ENCODE measurements around the gene POLG.

POLG gene

DNA sequence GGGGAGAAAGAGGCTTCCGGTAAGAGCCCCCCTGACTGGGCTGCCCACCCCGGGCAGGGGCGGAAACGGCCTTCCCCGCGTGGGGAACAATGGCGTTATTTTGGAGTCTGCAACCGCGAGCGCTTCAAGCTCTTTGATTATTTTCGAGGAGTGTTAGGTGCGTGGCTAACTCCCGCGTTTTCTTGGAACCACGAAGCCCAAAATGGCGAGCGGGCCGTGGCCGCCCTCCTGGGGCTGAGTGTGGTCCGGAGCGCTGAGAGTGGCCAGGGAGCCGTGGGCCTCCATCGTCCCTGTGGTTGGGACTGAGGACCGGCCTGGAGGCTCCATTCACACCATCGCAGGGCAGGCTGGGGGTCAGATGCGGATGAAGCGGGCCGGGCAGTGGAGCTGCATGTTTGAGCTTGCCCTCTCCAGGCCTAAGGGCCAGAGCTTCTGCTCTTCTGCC lies 44.6 kb upstream of the POLG start:
- TF ChIP-seq, protein P1, sequence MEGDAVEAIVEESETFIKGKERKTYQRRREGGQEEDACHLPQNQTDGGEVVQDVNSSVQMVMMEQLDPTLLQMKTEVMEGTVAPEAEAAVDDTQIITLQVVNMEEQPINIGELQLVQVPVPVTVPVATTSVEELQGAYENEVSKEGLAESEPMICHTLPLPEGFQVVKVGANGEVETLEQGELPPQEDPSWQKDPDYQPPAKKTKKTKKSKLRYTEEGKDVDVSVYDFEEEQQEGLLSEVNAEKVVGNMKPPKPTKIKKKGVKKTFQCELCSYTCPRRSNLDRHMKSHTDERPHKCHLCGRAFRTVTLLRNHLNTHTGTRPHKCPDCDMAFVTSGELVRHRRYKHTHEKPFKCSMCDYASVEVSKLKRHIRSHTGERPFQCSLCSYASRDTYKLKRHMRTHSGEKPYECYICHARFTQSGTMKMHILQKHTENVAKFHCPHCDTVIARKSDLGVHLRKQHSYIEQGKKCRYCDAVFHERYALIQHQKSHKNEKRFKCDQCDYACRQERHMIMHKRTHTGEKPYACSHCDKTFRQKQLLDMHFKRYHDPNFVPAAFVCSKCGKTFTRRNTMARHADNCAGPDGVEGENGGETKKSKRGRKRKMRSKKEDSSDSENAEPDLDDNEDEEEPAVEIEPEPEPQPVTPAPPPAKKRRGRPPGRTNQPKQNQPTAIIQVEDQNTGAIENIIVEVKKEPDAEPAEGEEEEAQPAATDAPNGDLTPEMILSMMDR (IDR thresholded peaks at IDR 0.05; ENCODE audit: insufficient read depth, low read depth, low read length, missing control alignments) = no peak
- no peak for DNase-seq (ENCODE audit: low read depth)
- no peak overlapping the region for H3K4me3 ChIP-seq (ENCODE audit: low read depth, low read length)

DNA sequence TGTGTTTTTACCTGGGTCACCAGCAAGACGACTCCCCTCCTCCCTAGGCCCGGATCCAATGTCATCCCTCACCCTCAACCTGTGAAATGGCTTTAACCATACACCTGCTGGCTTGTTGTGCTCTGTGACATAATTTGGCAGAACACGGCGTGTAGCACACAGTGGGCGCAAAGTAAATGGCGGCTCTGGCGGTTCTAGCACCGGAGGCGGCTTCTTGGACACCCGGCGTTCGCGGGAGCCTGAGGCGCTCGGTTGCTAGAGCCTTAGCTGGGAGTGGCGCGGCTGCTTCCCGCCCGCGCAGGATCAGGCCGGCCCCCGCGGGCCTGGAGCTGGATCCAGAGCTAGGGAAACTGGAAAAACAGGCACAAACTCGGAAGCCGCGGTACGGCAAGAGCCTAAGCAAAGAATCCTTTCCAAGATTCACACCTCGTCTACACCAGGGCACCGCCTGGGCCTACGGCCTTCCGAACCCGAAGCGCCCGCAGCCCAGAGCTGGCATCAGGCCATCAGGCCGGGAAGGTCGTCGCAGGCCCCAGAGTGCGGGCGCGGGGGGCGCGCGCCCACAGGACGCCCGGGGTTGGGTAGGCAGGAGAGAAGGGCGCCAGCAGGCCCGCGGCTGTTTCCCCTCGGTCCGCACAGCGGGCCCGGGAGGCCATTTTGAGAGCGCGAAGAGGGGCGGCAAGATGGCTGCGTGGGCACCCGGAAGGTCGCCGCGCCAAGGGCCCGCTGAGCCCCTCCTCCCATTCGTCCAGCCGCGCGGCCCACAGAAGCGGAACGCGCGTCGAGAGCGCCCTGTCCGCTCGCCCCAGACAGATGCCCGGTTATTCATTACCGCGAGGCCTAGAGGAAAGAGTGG lies 43.9 kb upstream of the POLG start:
- TF ChIP-seq, protein P1 (IDR thresholded peaks at IDR 0.05; ENCODE audit: insufficient read depth, low read depth, low read length, missing control alignments) = no peak
- no peak for DNase-seq (ENCODE audit: low read depth)
- H3K4me3 ChIP-seq (ENCODE audit: low read depth, low read length) = no peak overlapping the region

DNA sequence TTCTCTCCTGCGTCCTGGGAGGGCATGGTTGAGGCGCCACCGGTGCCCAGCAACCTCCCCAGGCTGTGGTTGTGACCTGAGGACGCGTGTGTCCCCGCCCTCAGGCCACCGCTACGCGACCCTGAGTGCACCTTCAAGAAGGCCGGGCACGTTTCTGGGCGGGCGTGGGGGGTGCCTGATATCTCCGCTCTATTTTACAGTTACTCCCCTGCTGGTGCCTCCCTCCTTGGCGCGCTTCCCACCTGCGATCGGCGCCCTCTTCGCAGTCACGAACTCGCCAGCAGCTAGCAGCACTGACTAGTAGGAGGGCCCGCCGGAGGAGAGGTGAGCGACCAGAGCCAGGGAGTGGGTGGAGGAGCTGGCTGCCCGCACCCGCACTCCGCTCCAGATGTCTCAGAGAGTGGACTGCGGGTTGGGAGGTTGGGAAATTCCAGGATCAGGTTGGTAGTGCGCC lies 43.2 kb upstream of the POLG start:
- DNase-seq (ENCODE audit: low read depth) = no peak
- TF ChIP-seq, protein P1 (IDR thresholded peaks at IDR 0.05; ENCODE audit: insufficient read depth, low read depth, low read length, missing control alignments) = no peak
- no peak overlapping the region for H3K4me3 ChIP-seq (ENCODE audit: low read depth, low read length)

DNA sequence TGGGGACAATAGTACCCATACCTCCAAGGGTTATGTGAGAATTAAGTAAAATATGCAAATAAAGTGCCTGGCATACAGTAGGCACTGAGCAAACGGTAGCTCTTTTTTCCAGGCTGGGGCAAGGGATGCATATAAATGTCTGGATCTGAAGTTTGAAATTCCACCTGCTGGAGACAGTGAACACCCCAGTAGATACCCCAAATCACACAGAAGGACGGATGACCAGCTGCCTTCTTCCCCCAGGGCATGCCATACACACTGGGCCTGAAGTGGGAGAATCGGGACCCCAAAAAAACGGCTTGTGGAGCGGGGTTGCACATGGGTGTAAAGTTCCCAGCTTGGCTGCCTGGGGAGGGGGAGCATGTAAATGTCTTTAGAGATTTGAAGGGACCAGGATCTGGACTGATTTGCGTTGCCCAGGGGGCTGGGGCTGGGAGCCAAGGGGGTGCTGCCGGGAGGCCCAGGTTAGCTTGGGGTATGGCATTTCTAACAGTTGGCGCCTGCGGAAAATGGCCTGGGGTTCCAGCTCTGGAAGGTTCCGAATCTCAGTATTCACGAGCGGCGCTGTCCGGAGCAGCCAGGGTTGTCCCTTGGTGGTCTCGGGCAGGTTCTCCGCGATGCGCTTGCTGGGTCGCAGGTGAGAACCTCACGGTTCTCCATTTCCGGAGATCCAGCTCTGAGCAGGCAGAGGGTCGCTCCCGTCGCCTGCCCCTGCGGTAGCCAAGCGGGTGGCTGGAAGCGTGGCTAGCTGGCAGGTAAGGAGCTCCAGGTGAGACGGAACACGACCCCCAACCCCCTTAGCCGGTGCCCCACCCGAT lies 42.6 kb upstream of the POLG start:
- TF ChIP-seq, protein P1 (IDR thresholded peaks at IDR 0.05; ENCODE audit: insufficient read depth, low read depth, low read length, missing control alignments) = no peak

DNA sequence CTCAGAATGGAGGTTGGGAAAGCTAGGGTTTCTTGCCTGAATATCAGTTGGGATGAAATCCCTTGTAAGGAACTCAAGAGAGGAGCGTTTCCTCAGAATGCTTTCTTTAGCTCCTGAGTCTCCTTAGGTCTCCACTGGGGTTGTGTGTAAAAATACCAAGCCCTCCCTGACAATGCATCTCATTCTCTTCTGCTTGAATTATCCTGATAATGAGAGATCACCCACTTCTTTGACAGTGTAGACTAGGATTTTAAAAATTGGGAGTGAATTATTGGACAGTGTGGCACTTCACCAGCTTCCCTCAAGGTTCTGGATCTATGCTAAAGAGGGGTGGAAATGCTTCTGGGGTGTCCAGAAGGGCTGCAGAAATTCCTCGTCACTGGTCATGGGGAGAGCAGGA lies 41.8 kb upstream of the POLG start:
- TF ChIP-seq, protein P1 (IDR thresholded peaks at IDR 0.05; ENCODE audit: insufficient read depth, low read depth, low read length, missing control alignments) = no peak
- no peak overlapping the region for H3K4me3 ChIP-seq (ENCODE audit: low read depth, low read length)
- no peak for DNase-seq (ENCODE audit: low read depth)

More for the DNA sequence above, 42.6 kb upstream of the POLG start:
- H3K4me3 ChIP-seq (ENCODE audit: low read depth, low read length) = no peak overlapping the region
- no peak for DNase-seq (ENCODE audit: low read depth)

DNA sequence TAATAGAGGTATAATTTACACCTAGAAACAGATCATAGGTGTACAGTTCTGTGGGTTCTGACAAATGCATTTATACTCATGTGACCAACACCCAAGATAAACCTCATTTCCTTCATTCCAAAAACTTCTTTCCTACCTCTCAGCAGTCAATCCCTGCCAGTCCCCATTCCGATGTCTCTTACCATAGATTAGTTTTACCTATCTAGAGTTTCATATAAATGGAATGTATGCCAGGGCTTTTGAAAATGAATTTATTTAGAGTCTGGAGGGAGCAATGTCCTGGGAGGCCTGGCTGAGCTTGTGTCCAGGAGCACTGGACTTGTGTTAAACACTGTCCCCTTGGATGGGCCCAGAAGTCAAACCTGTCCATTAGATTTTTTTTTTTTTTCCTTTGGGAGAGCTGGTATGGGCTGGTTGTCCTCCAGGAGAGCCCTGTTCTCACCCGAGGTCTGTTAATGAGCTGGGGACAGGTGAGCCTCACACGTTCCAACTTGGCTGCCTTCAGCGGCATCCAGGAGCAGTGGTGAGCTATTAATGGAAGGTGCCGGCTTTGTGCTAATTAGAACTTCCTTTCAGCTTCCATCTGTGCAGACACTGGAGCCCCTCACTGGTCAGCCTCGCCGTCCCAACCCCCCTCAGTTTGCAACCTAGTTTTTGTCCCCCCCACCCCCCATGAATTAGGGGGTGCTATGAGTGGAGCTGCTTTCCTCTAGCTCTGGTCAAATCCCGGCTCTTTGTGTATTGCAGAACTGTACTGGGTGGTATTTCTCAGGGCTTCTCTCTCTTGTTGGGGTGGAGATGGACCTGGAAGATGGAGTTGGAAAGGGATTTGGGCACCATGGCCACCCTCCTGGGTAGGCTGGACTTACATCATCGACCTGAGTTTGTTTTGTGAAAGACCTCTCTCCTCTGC lies 40.7 kb upstream of the POLG start:
- H3K4me3 ChIP-seq (ENCODE audit: low read depth, low read length) = no peak overlapping the region
- no peak for DNase-seq (ENCODE audit: low read depth)
- TF ChIP-seq, protein P1 (IDR thresholded peaks at IDR 0.05; ENCODE audit: insufficient read depth, low read depth, low read length, missing control alignments) = no peak
